ENCODE measurements around the gene VEGFB.
"Not testable (repeated sequence)": the region's sequence is repeated elsewhere in the genome, so short reads cannot be mapped to it uniquely, and the experiment has no call there.

VEGFB gene

DNA sequence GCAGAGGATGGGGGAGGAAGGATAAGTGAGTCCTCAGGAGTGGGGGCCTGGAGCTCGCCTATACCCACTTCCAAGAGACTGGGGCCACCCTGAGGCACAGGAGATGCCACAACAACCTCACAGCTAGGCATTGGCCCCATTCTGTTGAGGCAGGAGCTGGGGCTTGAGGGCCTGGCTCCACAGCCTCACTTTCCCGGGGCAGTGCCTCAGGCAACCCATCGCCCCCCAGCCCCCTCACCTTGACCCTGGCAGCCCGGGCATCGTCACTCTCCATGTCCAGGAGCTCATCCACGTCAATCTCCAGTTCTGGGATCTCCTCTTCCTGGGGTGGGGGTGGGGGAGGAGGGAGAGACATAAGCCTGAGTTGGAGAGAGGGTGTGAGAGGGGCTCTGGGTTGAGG, 10.6 kb downstream of the VEGFB start:
- no peak for DNase-seq (ENCODE audit: extremely low read depth, low read depth)
- TF ChIP-seq, protein P1, sequence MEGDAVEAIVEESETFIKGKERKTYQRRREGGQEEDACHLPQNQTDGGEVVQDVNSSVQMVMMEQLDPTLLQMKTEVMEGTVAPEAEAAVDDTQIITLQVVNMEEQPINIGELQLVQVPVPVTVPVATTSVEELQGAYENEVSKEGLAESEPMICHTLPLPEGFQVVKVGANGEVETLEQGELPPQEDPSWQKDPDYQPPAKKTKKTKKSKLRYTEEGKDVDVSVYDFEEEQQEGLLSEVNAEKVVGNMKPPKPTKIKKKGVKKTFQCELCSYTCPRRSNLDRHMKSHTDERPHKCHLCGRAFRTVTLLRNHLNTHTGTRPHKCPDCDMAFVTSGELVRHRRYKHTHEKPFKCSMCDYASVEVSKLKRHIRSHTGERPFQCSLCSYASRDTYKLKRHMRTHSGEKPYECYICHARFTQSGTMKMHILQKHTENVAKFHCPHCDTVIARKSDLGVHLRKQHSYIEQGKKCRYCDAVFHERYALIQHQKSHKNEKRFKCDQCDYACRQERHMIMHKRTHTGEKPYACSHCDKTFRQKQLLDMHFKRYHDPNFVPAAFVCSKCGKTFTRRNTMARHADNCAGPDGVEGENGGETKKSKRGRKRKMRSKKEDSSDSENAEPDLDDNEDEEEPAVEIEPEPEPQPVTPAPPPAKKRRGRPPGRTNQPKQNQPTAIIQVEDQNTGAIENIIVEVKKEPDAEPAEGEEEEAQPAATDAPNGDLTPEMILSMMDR (IDR thresholded peaks at IDR 0.05; ENCODE audit: low read depth, low read length), result no peak

DNA sequence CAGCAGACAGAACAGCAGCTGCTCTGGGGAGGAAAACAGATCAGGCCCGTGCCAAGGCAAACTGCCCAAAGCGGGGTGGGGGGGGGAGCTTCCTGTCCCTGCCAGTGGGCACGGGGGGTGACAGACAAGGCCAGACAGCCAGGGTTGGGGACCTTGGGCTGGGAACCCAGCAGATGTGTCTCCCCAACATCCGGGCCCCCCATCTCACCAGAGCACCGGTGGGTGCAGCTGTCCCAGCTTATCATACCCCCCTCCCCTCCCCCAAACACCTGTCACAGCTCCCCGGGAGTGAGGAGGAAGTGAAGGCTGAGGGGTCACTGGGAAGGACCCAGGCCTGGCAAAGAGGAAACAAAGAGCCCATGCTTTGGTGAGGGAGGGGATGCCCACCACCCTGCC, 11.0 kb downstream of the VEGFB start:
- DNase-seq (ENCODE audit: extremely low read depth, low read depth), result no peak
- TF ChIP-seq, protein P1 (IDR thresholded peaks at IDR 0.05; ENCODE audit: low read depth, low read length), result no peak

DNA sequence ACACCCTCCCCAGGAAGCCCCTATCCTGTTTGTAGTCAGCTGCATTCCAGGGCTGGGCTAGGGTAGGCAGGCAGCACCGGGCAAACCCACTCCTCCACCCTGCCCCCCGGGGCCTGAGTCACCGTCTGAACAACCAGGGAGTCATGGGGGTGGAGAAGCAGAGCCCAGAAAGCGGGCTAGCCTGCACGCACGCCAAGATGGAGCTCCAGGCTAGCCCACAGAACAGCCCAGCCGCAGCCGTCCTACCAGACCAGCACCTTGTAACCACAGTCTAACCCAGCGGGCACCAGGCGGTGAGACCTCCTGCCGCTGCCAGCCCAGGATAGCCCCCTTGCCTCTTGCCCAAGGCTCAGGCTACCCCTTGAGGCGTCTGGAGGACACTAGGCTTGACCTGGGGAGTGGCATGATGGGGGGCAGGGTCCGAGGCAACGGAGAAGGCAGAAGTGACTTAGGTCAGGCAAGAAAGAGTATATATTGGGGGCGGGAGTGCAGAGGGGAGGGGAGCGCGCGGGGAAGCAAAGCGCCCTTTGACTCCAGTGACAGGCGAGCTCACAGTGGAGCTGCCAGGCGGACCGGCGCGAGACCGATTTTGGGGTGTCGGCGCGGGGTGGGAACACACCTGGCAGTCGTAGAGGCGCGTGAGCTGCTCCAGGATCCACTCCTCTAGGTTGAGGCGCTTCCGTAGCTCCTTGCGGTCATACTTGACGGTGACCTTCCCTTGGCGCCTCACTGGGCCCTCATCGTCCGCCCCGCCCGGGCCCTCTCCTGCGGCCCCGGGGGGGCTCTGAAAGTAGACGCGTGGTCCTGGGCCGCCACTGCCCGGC, 11.6 kb downstream of the VEGFB start:
- TF ChIP-seq, protein P1 (IDR thresholded peaks at IDR 0.05; ENCODE audit: low read depth, low read length), result no peak
- DNase-seq (ENCODE audit: extremely low read depth, low read depth), result peak; percentile 49

DNA sequence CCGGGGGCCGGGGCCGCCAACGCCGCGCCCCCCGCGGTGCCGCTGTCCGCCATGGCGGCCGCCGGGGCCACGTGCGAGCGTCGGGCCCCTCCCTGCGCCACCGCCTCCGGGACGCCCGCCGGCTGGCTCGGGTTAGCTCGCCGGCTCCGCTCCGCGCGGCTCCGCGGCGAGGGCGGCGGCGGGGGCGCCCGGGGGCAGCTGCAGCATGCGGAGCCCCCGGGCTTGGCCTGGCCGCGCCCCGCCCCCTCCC, 12.2 kb downstream of the VEGFB start:
- DNase-seq (ENCODE audit: extremely low read depth, low read depth), result not testable (repeated sequence)

DNA sequence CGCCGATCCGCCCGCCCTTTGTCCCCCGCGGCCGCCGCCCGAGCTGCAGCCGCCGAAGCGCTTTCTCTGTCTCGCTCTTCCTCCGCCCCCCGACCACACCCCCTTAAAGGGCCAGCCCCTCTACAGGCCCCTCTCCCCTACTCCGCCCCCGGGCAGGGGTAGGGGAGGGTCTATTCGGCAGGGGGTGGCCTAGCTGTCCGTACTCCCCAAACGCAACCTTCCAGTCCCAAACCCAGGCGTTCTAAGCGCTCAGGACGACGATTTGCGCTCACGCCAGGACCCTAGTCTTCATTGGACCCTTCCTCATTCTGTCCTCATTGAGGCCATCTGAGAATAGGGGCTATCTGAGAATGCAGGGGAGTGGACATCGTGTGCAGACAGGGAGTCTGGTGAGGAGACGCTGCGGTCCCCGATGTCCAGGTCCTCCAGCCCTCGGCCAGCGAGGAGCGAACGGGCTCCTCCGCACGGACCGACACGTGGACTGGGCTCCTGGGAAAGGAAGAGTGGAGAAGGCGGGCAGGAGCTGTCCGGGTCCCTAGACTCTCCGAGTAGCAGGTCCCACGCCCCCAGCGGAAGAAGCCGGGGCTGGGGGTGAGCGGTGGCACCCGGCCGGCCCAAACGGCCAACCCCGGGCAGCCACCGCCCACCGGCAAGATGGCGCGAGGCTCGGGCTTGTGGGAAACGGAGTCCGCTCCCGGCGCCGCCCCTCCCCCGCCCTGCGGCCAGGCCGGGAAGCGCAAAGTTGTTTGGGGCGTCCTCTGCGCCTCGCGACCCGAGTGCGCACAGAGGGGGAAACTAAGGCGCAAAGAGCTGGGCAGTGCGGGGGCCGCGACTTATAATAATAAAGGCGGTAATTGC, 12.7 kb downstream of the VEGFB start, which contains the start of gene PPP1R14B:
TSS of gene PPP1R14B (minus strand) at position 73 of the 858 bp plus-strand sequence. CDS start 270 bp downstream, outside the sequence.
- TF ChIP-seq, protein P1 (IDR thresholded peaks at IDR 0.05; ENCODE audit: low read depth, low read length), result no peak; the same call in 1 of the 2 replicates
- peak; percentile 44 for DNase-seq (ENCODE audit: extremely low read depth, low read depth)

DNA sequence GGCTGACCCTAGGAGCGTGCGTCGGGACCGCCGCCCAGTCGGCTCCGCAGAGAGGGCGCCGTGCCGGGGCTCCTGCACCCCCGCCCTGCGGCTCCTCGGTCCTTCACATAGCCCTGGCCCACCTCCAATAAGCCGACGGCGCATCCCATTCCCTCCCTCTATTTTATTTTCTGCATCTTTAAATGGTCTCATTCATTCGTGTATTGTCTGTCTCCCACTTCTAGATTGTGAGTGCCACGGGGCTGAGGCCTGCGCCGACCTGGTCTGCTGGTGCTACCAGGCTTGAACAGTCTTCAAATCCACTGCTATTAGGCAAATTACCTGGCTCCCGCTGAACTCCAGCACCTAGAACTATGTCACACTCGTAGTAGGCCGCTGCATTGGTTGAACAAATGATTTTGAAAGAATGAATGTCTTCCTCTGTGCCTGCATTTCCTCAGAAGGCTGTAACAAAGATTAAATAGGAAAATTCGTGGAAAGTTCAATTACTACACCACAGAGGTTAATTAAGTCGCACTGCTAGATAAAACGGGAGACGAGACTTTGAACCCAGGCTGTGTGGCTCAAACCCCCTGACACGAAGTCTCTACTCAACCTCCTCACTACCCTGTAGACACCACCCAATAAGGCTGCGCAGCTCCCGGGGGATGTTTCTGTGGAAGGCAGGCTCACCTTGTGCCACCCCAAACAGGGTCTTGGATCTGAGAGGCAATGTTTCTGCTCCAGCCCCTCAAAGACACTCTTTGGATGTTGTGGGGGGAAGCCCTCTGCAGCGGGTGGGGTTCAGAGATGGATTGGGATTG, 13.5 kb downstream of the VEGFB start:
- no peak for DNase-seq (ENCODE audit: extremely low read depth, low read depth)
- TF ChIP-seq, protein P1 (IDR thresholded peaks at IDR 0.05; ENCODE audit: low read depth, low read length), result no peak

DNA sequence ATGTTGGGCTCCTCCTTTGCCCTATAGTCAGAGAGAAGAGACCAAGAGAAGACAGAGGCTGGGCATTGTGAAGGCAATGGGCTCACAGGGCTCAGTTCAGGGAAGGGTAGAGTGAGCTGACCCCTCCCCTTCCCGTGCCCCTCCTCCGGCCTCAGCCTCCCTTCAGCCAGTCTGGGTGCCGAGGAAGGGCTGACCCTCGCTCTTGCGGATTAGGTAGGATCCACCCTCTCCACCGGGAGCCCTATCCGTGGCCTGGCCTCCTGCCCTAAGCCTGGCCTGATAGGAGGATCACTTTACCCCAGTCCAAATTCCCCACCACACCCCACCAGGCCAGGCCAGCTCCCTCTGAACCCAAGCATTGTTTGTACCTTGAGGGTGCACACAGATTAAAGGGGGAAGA, 14.2 kb downstream of the VEGFB start:
- TF ChIP-seq, protein P1 (IDR thresholded peaks at IDR 0.05; ENCODE audit: low read depth, low read length), result no peak

More for the DNA sequence above, 14.2 kb downstream of the VEGFB start:
- DNase-seq (ENCODE audit: extremely low read depth, low read depth), result no peak
